ENCODE measurements around the gene AFMID.
A peak's percentile ranks its signal among the peaks of the same experiment; 100 is the strongest.
"Not testable (repeated sequence)": the region's sequence is repeated elsewhere in the genome, so short reads cannot be mapped to it uniquely, and the experiment has no call there.

AFMID gene

DNA sequence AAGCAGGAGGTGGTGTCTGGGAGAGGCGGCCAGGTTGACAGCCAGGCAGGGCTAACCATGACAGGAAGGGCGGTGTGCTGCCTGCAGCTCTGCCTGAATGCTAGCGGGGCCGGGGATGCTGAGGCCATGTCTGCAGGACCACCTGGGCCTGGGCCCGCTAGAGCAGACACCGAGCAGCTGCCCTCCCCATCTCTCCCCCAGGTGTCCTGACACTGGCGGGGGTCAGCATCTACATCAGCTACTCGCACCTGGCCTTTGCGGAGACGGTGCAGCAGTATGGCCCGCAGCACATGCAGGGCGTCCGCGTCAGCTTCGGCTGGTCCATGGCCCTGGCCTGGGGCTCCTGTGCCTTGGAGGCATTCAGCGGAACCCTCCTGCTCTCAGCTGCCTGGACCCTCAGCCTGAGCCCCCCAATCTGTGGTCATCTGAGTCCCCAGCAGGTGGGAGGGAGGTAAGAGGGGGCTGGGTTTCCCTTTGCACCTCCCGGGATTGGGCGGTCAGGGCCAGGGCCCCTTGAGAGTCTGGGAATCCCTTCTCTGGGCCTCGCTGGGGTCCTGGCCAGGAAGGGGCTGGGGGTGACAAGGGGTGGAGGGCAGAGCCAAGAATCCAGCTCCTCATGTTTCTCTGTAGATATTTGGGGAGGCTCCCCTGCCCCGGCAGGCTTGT, 51.8 kb downstream of the AFMID start:
- DNase-seq (ENCODE audit: low spot score): no peak

GRCh38 chr17:78239489-78239931, 52.3 kb downstream of the AFMID start:
- no peak for DNase-seq (ENCODE audit: low spot score)

DNA sequence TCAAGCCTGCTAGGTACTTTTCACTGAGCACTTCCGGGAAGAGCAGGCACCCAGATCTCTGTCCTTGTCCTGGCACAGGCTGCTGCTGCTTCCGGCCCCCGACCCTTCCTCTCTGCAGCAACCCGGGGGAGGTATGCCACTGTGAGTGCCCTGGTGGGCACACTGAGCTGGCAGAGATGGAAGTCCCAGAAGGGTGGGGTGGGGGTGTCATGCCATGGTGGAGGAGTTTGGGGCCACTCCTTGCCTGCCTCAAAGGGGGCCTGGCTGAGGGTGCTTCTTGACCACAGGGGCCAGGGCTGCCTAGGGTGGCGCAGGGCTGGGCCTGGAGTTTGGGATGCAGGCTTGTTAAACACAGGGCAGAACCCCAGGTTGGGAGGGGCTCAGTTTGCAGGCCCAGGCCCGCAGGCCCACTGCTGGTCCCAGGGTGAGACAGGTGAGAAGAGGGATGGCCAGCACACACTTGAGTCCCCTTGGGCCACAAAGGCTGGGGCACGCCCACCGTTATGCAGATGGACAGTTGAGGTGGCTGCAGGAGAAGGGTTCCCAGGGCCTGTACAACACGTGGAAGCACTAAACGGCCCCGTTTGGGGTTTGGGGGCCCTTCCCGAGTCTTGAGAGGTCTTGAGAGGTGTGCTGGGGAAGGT, 53.0 kb downstream of the AFMID start:
- no peak for DNase-seq (ENCODE audit: low spot score)

GRCh38 chr17:78240839-78241238, 53.7 kb downstream of the AFMID start:
- DNase-seq (ENCODE audit: low spot score): no peak

- no peak for DNase-seq (ENCODE audit: low spot score)
Measured at GRCh38 chr17:78241277-78242023, 54.3 kb downstream of the AFMID start.

DNA sequence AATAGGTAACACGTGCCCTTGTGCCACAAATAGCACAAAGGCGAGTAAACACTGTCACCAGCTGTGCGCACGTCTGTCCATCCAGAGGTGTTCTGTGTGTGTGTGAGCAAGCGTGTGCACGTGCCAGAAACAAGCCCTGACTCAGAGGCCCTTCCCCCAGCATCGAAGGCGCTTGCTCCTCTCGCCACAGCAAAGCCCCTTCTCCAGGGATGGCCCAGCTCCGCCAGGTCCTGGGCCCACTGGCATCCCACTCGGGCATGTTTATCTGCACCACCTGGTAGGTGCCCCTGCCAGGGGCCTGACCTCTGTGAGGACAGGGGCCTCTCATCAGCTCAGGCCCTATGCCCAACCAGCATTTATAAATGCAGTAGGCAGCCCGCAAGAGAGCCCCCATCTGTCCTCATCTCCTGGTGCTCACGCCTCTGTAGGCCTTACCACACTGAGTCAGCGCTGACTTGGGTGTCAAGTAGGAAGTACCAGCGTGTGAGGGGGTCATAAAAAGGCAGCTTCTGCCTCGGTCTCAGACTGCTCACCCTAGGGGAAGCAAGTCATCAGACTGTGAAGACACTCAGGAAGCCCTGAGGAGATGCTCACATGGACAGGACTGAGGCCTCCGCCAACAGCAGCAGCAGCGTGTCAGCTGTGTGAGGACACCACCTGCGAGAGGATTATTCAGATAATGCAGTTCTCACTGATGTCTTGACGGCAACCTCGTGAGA, 55.0 kb downstream of the AFMID start:
- no peak for DNase-seq (ENCODE audit: low spot score)

GRCh38 chr17:78247304-78247703, 60.1 kb downstream of the AFMID start:
- no peak for DNase-seq (ENCODE audit: low spot score)

DNA sequence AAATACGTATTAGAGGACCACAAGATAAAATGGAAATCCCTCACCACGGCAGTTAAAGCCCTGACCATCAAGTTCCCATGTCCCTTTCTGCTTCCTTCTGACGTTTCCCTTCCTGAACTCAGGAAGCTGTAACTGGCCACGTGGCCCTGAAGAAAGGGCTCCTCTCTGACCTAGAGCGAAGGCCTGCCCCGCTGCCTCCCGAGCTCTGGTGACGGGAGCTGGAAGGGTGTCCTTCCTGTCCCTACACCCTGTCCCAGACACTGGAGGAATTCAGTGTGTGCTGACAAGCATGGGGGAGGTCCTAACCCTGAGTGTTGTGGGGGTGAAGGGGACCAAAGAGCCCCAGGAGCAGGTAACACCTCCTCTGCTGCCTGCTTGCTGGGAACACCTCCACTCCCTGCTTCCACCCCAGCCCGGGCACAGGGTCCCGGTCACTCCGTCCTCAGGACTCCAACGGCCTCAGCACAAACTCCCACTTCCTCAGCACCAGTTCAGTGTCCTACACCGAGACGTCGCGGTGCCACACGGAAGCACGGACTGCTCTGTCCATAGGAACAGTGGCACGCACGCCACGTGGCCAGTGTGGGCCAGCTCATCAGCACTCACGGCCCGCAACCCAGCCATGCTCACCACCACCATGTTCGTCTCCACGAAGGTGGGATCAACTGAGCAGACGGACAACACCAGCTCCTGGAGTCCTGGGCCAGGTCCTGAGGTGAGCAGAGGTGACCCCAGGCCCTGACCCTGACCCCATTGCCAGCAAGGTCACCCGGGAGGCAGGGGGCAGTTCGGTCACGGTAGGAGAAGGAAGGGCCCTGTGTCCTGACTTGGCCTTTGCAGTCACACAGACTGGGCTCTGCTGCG, 61.1 kb downstream of the AFMID start:
- DNase-seq (ENCODE audit: low spot score): no peak

DNA sequence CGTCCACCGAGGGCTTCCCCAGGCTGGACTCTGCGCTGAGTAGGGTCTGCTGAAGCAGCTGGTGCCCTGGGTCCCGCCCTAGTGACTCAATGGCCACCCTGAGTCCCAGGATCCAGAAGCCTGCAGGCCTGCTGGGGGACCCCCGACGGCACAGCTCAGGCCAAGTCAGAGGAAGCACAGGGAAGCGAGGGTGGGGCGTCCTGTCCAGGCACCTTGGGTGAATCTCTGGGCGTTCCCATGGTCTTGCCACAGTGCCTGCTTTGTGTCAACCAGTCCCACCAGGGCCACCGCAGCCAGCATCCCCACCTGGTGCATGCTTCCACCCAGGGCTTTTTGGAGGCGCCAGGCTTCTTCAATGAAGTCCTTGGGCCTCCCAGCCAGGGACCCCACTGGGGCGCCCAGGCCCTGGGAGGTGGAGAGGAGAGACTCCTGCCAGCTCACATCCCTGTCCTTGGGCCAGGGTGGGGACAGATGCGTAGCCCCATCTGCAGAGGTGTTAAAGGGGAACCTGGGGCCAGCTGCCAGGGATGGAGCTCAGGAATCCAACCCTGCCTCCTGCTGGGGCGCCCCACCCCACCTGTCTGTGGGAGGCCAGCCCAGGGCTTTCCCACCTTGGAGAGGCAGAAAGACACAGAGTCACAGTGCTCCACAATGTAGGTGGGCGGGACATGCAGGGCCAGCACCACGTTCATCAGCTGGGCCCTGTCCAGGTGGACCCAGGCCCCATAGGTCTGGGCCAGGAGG, 62.1 kb downstream of the AFMID start:
- no peak for DNase-seq (ENCODE audit: low spot score)

DNA sequence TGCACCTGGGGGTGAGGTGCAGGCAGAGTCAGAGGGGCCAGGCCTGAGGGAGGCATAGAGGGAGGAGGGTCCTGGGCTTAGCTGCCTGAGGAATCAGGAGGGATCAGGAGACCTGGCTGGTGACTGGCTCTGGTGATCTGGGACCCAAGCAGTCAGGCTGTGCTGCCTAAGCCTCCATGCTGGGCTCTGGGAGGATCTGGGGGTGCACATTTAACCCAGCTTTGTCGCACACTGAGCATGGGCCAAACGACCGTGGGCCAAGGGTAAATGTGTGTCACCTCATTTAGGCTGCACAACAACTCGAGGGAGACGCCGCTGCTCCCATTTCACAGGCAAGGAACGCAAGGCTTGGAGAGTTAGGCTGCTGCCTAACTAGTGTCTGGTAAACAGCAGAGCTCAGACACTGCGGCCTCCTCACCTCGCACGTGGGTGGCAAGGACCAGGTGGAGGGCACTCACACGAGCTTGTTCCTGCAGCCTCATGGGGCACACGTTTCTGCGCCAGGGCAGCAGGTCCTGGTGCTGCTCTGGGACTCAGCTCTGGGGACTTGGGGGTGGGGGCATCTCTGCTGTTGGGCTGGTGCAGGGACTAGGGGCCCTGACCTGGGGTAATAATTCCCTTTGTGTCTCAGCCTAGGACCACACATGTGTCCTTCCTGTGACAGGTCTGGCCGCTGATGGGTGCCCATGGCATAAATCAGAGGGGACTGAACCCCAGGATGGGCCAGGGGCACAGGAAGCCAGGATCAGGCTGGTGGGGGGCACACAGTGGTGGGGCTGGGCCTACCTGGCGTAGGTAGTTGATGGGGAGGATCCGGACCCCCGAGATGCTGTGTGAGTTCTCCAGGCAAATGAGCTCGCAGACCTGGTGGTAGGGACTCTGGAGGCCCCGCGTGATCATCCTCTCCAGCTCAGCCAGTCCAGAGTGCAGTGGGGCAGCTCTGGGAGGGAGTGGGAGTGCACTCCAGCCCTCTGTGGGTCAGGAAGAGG, 63.0 kb downstream of the AFMID start:
- DNase-seq (ENCODE audit: low spot score): no peak

- DNase-seq (ENCODE audit: low spot score): peak; percentile 91
Measured at GRCh38 chr17:78250891-78251772, 64.0 kb downstream of the AFMID start.

- DNase-seq (ENCODE audit: low spot score): no peak
Measured at GRCh38 chr17:78251773-78252103, 64.6 kb downstream of the AFMID start.

- DNase-seq (ENCODE audit: low spot score): no peak
Measured at GRCh38 chr17:78252111-78252634, 65.0 kb downstream of the AFMID start.

DNA sequence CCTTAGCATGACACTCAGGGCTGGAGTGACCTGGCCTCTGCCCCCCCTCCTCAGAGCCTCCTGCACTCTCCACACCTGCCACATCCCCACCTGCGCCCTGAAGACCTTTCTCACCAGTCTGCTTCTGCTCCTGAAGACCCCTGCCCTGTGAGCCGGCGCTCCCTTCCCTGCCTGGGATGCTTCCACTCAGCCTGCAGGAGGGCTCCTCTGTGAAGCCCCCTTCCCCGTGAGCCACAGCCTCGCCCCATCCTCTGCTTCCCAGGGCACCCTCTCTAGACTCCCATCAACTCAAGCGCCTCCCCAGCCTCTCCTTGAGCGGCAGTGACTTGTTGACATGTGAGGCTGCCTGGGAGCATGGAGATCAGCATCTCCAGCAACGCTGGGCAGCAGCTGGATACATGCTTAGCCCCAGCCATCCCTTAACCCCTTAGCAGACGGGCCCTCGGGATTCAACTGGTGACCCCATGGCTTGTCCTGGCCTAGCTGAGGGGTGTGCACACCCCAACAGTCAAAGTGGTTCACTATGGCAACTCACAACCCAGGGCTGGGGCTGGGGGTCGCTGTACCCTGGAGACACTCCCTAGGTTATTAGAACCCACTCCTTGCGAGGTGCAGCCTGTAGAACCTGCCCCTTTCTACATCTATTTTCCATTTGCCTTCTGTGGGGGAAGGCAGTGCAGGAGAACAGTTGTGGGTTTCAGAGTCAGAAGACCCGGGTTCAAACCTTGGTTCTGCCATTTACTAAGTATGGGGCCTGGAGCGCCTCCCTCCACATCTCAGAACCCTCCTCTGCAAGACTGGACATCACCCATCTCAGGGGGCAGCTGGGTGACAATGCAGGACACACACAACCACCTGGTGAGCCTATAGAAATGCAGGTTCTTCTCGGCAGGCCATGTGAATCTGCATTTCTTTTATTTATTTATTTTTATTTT, 65.8 kb downstream of the AFMID start:
- no peak for DNase-seq (ENCODE audit: low spot score)

DNA sequence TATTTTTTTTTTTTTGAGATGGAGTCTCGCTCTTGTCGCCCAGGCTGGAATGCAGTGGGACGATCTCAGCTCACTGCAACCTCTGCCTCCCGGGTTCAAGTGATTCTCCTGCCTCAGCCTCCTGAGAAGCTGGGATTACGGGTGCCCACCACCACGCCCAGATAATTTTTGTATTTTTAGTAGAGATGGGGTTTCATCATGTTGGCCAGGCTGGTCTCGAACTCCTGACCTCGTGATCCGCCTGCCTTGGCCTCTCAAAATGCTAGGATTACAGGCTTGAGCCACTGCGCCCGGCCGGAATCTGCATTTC, 66.4 kb downstream of the AFMID start:
- DNase-seq (ENCODE audit: low spot score): not testable (repeated sequence)

- DNase-seq (ENCODE audit: low spot score): peak; percentile 71
Measured at GRCh38 chr17:78253946-78254672, 66.9 kb downstream of the AFMID start.

Data from COLO829 (cell line).